ENCODE measurements around the gene ALDH1L1. TPM values are rescaled to one million over a fixed set of nuclear protein-coding genes. Genes with fewer than 3 reads are reported as not detected.

ALDH1L1 gene
- total RNA-seq, 2 donors from 2014 or later: 0.21 to 0.48 TPM

DNA sequence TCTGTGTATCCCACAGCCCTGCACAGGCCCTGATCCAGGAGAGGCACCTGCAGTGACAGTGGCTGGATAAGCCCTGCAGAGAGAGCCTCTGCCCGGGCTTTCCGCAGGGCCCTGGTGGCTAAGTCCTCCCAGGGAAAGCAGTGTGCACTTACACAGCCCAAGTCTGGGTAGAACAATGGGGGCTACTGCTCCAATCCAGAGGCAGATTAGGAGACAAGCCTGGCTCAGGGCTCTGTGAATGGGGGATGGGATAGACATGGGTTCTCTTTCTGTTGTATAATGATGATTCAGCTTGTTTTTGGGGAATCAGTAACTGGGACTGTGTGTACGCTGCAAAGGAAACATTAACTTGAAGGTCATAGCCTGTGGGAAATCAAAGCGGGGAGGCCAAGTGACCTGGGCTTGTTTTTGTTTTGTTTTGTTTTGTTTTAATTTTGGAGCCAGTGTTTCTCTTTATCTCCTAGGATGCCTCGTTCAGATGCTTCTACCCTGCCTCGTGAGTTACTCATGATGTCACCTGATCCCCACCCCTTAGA is 4.1 kb upstream of the ALDH1L1 start:
- no peak overlapping the region for H3K4me3 Mint-ChIP-seq
- no peaks in the 10 kb centered on the region for H3K9me3 Mint-ChIP-seq
- no peak for ATAC-seq (replicated peaks in 1 of 2)
- no peak for DNase-seq
- H3K27ac Mint-ChIP-seq: no peak overlapping the region
- no peaks in the 10 kb centered on the region for H3K4me1 Mint-ChIP-seq (ENCODE audit: low read depth)
- peaks cover 36% of the 10 kb centered on the region for H3K27me3 Mint-ChIP-seq (ENCODE audit: low read depth)
- H3K36me3 Mint-ChIP-seq (ENCODE audit: insufficient read depth in 2 of 2): no peaks in the 10 kb centered on the region

DNA sequence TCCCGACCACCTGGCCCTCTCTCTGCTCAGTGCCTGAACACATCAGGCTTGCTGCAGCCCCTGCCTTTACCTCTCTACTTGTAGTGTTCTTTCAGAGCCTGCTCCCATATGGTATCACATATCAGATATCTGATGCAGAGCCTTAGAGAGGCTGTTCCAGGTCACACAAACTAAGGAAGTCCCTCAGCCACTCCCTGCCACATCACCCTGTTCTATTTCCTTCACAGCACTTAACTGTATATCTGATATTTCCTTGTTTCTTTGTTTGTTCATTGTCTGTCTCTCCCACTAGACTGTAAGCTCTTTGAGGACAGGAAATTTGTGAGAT is 976 bp upstream of the ALDH1L1 start:
- no peaks in the 10 kb centered on the region for H3K9me3 Mint-ChIP-seq
- H3K4me1 Mint-ChIP-seq (ENCODE audit: low read depth): no peaks in the 10 kb centered on the region
- H3K36me3 Mint-ChIP-seq (ENCODE audit: insufficient read depth in 2 of 2): no peaks in the 10 kb centered on the region
- H3K27ac Mint-ChIP-seq: no peak overlapping the region
- peak overlapping the region in 1 of 2 donors; percentile 1 for H3K4me3 Mint-ChIP-seq
- no peak for ATAC-seq (replicated peaks in 1 of 2)
- H3K27me3 Mint-ChIP-seq (ENCODE audit: low read depth): peaks cover 37% of the 10 kb centered on the region
- no peak for DNase-seq

DNA sequence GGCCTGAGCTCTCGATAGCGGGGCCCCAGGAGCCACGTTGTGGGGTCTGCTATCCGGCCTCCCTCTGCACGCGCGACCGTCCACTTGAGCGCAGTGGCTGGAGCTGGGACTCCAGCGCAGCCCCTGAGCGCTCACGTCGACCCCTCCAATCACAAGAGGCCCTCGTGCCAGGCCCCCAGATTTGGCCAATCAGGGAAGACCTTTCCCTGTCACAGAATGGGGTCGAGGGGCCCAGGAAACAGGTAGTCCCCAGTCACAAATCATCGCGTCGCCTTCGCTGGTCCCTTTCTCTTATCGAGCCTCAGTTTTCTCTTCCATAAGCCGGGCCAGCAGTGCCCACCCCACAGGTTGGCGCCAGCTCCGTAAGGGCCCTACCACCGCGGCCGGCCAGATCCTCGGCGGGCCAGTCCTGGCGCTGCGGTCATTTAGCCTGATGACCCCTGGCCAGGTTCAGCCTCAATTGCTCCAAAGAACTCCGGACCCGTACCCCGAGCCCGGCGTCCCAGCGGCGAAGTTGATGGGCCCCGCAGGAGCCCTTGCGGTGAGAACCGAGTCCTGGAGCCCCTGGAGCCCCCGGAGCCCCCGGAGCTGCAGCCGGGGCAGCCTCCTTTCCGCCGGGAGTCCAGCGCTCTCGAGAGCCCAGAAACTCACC is 435 bp downstream of the ALDH1L1 start:
- DNase-seq: no peak
- Mint-ChIP-seq H3K9me3 (no peaks in the 10 kb centered on the region), H3K27ac (no peak overlapping the region), H3K4me3 (peak overlapping the region; percentile 10 to 31), H3K4me1 (ENCODE audit: low read depth) (no peaks in the 10 kb centered on the region), H3K36me3 (ENCODE audit: insufficient read depth in 2 of 2) (no peaks in the 10 kb centered on the region), H3K27me3 (ENCODE audit: low read depth) (peaks cover 41% of the 10 kb centered on the region)
- no peak for ATAC-seq (replicated peaks in 1 of 2)

DNA sequence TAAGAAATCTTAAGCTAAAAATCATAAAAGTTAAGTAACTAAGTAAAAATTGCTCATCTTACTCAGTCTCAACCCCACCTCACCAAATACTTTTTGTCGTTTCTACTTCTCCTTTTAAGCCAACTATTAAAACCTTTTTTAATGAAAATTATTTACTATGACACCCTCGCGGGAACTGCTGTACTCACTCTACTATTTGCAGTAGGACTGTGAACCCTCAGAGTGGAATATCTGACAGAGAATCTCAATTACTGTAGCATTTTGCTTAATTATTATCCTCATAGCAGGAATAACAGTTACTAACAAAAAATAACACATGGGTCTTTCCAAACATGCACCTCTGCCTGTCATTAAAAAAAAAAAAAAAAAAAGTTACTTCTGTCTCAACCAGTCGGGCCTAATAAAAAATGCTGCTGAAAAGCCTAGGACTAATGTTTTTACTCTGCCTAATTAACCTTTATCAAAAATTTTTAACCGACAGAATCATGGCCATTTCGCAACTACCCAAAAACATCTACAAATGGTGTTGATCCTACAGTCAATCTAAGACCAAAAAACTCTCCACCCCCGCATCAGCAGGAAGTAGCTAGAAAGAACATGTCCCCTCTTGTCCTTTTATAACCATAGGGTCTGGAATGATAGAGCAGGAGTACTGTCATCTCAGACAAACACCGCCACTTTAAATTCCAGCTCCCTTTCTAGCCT is 10.2 kb downstream of the ALDH1L1 start:
- H3K27me3 Mint-ChIP-seq (ENCODE audit: low read depth): peaks cover 38% of the 10 kb centered on the region
- no peaks in the 10 kb centered on the region for H3K9me3 Mint-ChIP-seq
- ATAC-seq (replicated peaks in 1 of 2) (no peak), DNase-seq (no peak)
- H3K27ac Mint-ChIP-seq: no peak overlapping the region
- H3K36me3 Mint-ChIP-seq (ENCODE audit: insufficient read depth in 2 of 2): peaks cover 0 to 2% of the 10 kb centered on the region in 2 donors
- no peak overlapping the region for H3K4me3 Mint-ChIP-seq
- H3K4me1 Mint-ChIP-seq (ENCODE audit: low read depth): no peaks in the 10 kb centered on the region

DNA sequence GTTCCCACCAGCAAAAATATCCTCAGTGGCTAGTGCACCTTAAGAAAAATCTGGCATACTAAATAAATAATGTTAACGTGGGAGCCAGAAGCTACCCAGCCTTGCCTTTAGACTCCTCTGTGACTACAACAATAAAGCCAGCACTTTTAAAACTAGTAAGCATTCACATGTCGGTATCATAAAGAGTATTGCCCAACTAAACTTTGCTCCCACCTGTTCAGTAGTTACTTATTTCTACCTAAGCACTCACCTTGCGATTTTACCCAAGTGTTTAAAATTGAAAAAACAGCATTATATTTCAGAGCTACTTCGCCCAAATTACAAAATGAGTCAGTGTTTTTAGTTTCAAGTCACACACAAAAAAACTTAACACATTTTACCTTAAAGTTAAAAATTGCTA is 12.8 kb downstream of the ALDH1L1 start:
- DNase-seq (no peak), ATAC-seq (replicated peaks in 1 of 2) (no peak)
- H3K4me1 Mint-ChIP-seq (ENCODE audit: low read depth): no peaks in the 10 kb centered on the region
- peaks cover 46% of the 10 kb centered on the region for H3K27me3 Mint-ChIP-seq (ENCODE audit: low read depth)
- peaks cover 0 to 2% of the 10 kb centered on the region in 2 donors for H3K36me3 Mint-ChIP-seq (ENCODE audit: insufficient read depth in 2 of 2)
- H3K9me3 Mint-ChIP-seq: no peaks in the 10 kb centered on the region
- no peak overlapping the region for H3K27ac Mint-ChIP-seq
- H3K4me3 Mint-ChIP-seq: no peak overlapping the region

DNA sequence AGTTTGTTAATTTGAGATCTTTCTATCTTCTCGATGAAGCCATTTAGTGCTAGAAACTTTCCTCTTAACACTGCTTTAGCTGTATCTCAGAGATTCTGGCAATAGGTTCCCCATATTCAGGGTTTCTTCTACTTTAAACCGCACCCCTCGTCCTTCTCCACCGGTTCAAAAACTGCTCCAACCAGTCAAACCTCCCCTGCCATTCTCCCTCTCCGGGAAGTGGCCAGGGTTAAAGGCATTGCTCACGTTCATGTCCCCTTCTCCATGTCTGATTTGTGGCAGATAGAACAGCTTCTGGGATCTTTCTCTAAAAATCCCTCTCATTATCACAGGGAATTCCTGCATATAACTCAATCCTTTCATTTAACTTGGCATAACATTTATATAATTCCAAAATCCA is 14.4 kb downstream of the ALDH1L1 start:
- Mint-ChIP-seq H3K9me3 (no peaks in the 10 kb centered on the region), H3K27ac (no peak overlapping the region), H3K27me3 (ENCODE audit: low read depth) (peaks cover 30% of the 10 kb centered on the region), H3K36me3 (ENCODE audit: insufficient read depth in 2 of 2) (peaks cover 0 to 2% of the 10 kb centered on the region in 2 donors), H3K4me3 (no peak overlapping the region), H3K4me1 (ENCODE audit: low read depth) (no peaks in the 10 kb centered on the region)
- ATAC-seq (replicated peaks in 1 of 2): no peak
- DNase-seq: no peak

DNA sequence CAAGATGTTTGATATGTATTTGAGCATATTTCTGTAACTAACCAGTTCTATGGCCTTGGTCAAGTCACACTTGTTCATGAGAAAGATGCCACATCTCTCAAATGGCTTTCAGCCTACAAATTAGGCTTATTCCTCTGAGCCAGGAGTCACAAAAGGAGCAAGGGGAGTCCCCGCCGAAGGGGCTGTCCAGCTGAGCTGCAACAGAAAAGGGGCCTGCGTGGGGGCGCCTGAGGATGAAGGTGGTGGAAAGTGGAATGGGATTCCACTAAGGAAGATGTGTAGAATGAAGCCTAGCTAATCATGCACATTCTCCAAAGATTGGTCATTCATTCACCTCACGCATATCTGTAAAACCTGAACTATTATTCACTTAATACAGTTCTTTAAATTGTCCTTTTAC is 19.1 kb downstream of the ALDH1L1 start:
- peaks cover 0 to 2% of the 10 kb centered on the region in 2 donors for H3K36me3 Mint-ChIP-seq (ENCODE audit: insufficient read depth in 2 of 2)
- ATAC-seq (replicated peaks in 1 of 2): no peak
- no peaks in the 10 kb centered on the region for H3K9me3 Mint-ChIP-seq
- H3K4me1 Mint-ChIP-seq (ENCODE audit: low read depth): no peaks in the 10 kb centered on the region
- H3K4me3 Mint-ChIP-seq: no peak overlapping the region
- peaks cover 21% of the 10 kb centered on the region for H3K27me3 Mint-ChIP-seq (ENCODE audit: low read depth)
- H3K27ac Mint-ChIP-seq: no peak overlapping the region
- DNase-seq: no peak

DNA sequence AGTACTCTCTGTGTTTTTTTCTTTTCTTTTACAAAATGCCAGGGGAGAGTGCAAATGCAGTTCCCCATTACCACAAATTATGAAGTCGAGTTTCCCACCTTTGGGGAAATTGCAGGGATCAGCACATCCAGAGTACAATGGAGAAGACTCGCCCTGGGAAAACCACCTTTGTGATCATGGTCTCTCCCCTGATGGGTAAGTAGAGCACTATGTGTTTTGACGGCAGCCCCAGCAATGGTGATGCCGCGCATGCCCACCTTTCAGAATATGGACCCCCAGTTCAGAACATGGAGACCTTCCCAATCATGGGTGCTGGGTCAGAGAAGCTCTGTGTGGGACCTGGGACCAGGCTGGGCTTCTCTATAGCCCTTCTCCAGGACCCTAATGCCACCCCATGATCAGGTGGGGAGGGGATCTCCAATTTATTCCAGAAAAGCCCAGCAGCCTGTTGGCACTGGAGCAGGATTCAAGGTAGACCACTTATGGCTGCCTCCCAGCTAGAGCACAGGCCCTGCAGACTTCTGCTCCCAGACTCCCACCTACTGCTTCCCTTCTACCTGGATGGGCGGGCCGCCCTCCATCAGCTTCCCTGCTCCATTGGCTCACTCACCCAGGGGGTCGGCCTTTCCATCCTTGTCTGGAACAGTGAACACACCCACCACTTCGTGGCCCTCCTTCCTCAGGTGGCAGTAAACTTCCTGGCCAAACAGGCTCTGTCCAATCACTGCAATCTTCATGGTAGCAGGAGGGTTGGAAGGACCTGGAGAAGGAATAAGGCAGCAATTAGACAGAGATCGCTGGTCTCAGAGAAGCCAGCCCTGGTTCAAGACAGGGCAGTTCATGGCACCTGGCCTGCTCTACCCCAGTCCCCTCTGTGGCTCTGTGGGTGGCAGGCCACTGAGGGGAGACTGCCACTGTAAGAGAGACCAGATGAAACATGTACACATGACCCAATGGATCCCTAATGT is 19.9 kb downstream of the ALDH1L1 start:
- H3K4me3 Mint-ChIP-seq: no peak overlapping the region
- peaks cover 13% of the 10 kb centered on the region for H3K27me3 Mint-ChIP-seq (ENCODE audit: low read depth)
- no peaks in the 10 kb centered on the region for H3K36me3 Mint-ChIP-seq (ENCODE audit: insufficient read depth in 2 of 2)
- no peak for ATAC-seq (replicated peaks in 1 of 2)
- no peak for DNase-seq
- H3K27ac Mint-ChIP-seq: no peak overlapping the region
- no peaks in the 10 kb centered on the region for H3K9me3 Mint-ChIP-seq
- no peaks in the 10 kb centered on the region for H3K4me1 Mint-ChIP-seq (ENCODE audit: low read depth)

DNA sequence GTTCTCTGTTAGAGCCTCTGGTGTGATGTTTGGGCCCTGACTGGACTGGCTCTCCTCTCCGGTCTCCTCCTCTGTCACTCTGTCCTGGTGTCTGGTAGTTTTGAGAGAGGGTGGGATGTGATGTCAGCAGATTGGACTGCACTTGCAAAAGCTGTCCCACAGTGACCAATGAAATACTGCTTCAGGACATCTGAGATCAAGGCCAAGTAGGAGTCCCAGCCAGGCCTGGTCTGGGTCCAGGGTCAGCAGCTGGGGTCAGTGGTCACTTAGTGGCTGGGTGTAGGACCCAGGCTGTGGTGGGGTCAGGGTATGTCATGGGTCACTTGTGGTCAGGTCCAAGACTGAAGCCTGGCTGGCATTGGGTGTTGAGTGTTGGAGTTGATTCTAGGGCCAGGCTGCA is 20.9 kb downstream of the ALDH1L1 start:
- H3K36me3 Mint-ChIP-seq (ENCODE audit: insufficient read depth in 2 of 2): no peaks in the 10 kb centered on the region
- no peak overlapping the region for H3K27ac Mint-ChIP-seq
- no peaks in the 10 kb centered on the region for H3K4me1 Mint-ChIP-seq (ENCODE audit: low read depth)

DNA sequence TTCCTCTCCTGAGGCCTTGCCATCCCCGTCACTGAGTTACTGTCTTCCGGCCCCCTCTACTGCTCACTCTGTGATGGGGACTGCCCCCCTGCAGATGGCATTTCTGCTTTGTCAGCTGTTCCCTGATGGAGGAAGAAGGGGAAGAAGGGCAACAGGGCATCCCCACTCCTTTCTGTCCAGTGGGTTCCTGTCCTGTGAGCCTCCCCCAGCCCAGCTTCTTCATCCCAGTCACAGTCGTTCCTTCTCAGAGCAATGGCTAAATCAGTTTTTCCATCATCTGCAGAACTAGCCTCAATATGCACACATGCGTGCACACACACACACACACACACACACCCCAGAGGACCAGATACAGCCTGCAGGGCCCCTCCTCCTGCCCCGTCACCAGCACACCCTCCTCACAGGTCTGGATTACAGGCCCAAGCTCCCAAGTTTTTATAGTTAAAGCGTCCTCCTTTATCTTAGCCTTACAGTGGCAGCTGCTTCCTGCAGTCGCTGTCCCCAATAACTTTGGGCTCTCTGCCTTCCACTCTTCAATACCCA is 21.4 kb downstream of the ALDH1L1 start:
- no peak for DNase-seq
- Mint-ChIP-seq H3K4me3 (no peak overlapping the region), H3K27ac (no peak overlapping the region), H3K9me3 (no peaks in the 10 kb centered on the region), H3K36me3 (ENCODE audit: insufficient read depth in 2 of 2) (no peaks in the 10 kb centered on the region), H3K4me1 (ENCODE audit: low read depth) (no peaks in the 10 kb centered on the region), H3K27me3 (ENCODE audit: low read depth) (no peaks in the 10 kb centered on the region)
- ATAC-seq (replicated peaks in 1 of 2): no peak

More for the DNA sequence above, 20.9 kb downstream of the ALDH1L1 start:
- DNase-seq: no peak
- no peak for ATAC-seq (replicated peaks in 1 of 2)
- Mint-ChIP-seq H3K9me3 (no peaks in the 10 kb centered on the region), H3K4me3 (no peak overlapping the region), H3K27me3 (ENCODE audit: low read depth) (peaks cover 3% of the 10 kb centered on the region)

DNA sequence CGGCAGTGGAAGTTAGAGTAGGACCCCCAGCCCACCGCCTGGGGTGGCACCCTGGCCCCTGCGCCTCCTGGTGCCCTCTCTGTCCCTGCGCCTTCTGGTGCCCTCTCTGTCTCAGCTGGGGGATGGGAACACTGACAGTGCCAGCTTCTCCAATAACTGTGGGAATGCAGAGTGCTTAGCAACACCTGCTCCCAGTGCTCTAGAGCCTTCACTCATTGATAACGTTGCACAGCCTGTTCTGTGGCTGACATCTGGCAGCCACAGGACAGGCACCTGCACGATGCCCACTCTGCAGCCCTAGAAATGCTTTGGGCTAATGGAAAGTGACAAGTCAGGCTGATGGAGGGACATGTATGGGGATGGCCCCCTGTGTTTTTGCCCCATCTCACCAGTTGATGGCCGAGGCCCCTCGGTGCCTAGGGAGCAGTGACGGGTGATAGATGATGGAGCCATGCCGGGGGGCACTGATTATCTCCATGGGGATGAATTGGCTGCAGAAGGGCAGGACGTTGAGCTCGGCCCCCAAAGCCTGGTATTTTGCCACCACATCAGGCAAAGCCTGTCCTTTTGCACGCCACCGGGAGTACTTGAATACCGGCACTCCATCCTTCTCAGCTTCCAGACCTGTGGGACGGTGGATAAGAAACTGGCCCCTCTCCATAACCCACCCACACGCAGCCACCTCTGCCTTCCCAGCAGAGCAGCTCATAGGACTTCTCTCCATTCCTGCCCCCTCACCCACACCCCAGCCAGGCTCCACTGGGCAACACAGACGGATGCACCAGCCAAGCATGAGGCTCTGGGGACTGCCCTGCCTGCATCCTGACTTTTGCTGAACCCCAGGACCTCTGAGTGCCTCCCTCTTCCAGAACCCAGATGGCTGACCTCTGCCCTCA is 22.1 kb downstream of the ALDH1L1 start:
- ATAC-seq (replicated peaks in 1 of 2) (no peak), DNase-seq (no peak)
- Mint-ChIP-seq H3K4me3 (no peak overlapping the region), H3K27ac (no peak overlapping the region), H3K27me3 (ENCODE audit: low read depth) (no peaks in the 10 kb centered on the region), H3K4me1 (ENCODE audit: low read depth) (no peaks in the 10 kb centered on the region), H3K9me3 (no peaks in the 10 kb centered on the region), H3K36me3 (ENCODE audit: insufficient read depth in 2 of 2) (no peaks in the 10 kb centered on the region)

DNA sequence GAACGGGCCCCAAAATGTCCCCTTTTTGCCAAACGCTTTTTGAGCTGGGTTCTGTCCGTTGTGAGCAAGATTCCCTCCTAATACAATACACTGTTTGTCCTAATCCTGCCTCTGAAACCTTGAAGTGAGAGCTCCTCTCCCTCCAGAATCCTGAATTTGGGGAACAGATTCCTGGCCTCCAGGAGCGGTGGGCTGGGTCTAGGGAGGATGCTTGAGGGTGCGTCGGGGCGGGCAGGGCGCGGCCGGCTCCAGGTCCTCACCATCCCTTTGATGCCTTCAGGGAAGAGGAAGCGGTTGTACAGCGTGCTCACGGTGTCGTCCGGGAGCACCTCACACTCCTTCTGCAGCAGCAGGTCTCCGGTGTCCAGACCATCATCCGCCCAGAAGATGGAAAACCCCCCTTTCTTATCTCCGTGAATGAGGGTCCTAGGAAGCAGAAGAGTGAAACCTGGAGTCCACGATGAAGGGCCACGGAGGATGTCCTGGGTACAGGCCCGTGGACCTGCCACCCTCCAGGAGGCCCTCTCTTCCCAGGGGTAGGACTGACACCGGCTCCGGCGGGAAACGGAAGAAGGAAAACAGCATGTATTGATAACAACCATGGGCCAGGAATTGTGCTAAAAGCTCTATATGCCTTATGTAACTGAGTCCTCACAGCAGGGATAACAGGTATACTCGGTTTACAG is 23.2 kb downstream of the ALDH1L1 start:
- no peak for ATAC-seq (replicated peaks in 1 of 2)
- no peak for DNase-seq
- H3K27ac Mint-ChIP-seq: no peak overlapping the region
- H3K4me1 Mint-ChIP-seq (ENCODE audit: low read depth): no peaks in the 10 kb centered on the region
- no peaks in the 10 kb centered on the region for H3K36me3 Mint-ChIP-seq (ENCODE audit: insufficient read depth in 2 of 2)
- no peaks in the 10 kb centered on the region for H3K27me3 Mint-ChIP-seq (ENCODE audit: low read depth)
- H3K4me3 Mint-ChIP-seq: no peak overlapping the region
- no peaks in the 10 kb centered on the region for H3K9me3 Mint-ChIP-seq
